ENCODE data around the gene CCDC28A.

DNA sequence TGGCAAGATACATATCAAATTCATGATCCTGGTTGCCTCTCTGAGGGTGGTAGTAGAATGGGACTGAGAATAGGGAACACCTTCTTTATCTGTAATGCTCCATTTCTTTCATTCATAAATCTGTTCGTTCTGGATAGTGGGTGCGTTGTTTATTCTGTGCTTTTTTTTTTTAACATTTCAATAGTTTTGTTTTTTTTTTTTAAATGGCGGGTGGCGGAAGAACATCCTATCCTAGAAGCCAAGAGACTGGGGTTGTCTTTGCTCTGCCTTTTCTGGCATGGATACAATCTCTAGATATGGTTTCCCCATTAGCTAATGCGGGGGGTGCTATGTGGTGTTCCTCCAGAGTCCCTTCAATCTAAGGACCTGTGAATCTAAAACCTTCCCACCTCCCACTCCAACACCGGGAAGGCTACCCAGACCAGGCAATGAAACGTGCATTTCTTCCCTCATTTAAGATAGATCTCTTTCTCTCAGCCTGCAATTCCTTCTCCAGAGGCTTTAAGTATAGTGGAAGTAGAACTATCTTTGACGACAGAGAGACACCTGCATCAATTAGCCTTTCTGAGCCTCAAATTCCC lies 883 bp upstream of the CCDC28A start:
- no peak for TF ChIP-seq GATA2 (IDR thresholded peaks at IDR 0.05; ENCODE audit: low read depth, low read length)
- TF ChIP-seq GATA3 (IDR thresholded peaks at IDR 0.05; ENCODE audit: low read depth, low read length): no peak

Data from SH-SY5Y (cell line).